Mesendoderm (in vitro differentiated cells): ENCODE results near the gene GSG1L.

Experiments used
- DNase-seq: peaks from one replicate; pipeline ENCODE4 v3.0.0; 2013
- H2AK5ac ChIP-seq: 2 replicates; pipeline ENCODE4 v1.6.1; 2013; ENCODE audit warnings: low read length, inconsistent platforms
- H2BK120ac ChIP-seq: 2 replicates; pipeline ENCODE4 v1.6.1; 2013; ENCODE audit warnings: low read depth, mild to moderate bottlenecking, low read length, moderate library complexity, mixed read lengths
- H2BK15ac ChIP-seq: replicated peaks from 2 replicates; pipeline ENCODE4 v1.6.1; 2013; ENCODE audit warnings: low read depth, mild to moderate bottlenecking, moderate library complexity
- H2BK5ac ChIP-seq: 2 replicates; pipeline ENCODE4 v1.6.1; 2013; ENCODE audit warnings: low read length, inconsistent platforms
- H3K18ac ChIP-seq: 2 replicates; pipeline ENCODE4 v1.6.1; 2013; ENCODE audit warnings: mild to moderate bottlenecking, low read length, mixed read lengths
- H3K23ac ChIP-seq: one replicate; pipeline ENCODE4 v1.6.1; 2013; ENCODE audit warnings: low read length
- H3K27ac ChIP-seq: 2 replicates; pipeline ENCODE4 v1.5.1; 2013; ENCODE audit warnings: low read depth, mild to moderate bottlenecking, inconsistent platforms, low read length, moderate library complexity
- H3K27me3 ChIP-seq: 2 replicates; pipeline ENCODE4 v1.6.1; 2013; ENCODE audit warnings: low read length, control low read depth, mild to moderate bottlenecking, inconsistent platforms; ENCODE audit not compliant: insufficient read depth, poor library complexity
- H3K36me3 ChIP-seq: 2 replicates; pipeline ENCODE4 v1.6.1; 2013; ENCODE audit warnings: low read length, inconsistent platforms; ENCODE audit not compliant: control insufficient read depth, insufficient read depth
- H3K4ac ChIP-seq: one replicate; pipeline ENCODE4 v1.6.1; 2013; ENCODE audit warnings: low read depth, mild to moderate bottlenecking, low read length, moderate library complexity
- H3K4me1 ChIP-seq: 2 replicates; pipeline ENCODE4 v1.6.1; 2013; ENCODE audit warnings: low read depth, low read length, inconsistent platforms; ENCODE audit not compliant: control insufficient read depth
- H3K4me2 ChIP-seq: 2 replicates; pipeline ENCODE4 v1.6.1; 2013; ENCODE audit warnings: low read length
- H3K4me3 ChIP-seq: 2 replicates; pipeline ENCODE4 v1.5.1; 2013; ENCODE audit warnings: mild to moderate bottlenecking, low read length
- H3K56ac ChIP-seq: one replicate; pipeline ENCODE4 v1.6.1; 2013; ENCODE audit warnings: low read length
- H3K79me1 ChIP-seq: 2 replicates; pipeline ENCODE4 v1.6.1; 2013; ENCODE audit warnings: low read length, inconsistent platforms
- H3K79me2 ChIP-seq: 2 replicates; pipeline ENCODE4 v1.6.1; 2013; ENCODE audit warnings: mild to moderate bottlenecking, low read length; ENCODE audit not compliant: control insufficient read depth, insufficient read depth
- H3K9ac ChIP-seq: 2 replicates; pipeline ENCODE4 v1.6.1; 2013; ENCODE audit warnings: low read length, inconsistent platforms
- H4K5ac ChIP-seq: one replicate; pipeline ENCODE4 v1.6.1; 2013; ENCODE audit warnings: low read length
- H4K8ac ChIP-seq: one replicate; pipeline ENCODE4 v1.6.1; 2013; ENCODE audit warnings: low read depth, mild to moderate bottlenecking, control low read depth, low read length, moderate library complexity
- WGBS: extraction: QIAGEN DNeasy Blood & Tissue Kit; methylation state at CpG from one replicate; pipeline ENCODE4 v1.1.7; 2013; ENCODE audit warnings: low lambda C conversion rate, missing lambda C conversion rate; ENCODE audit not compliant: insufficient coverage; ENCODE audit errors: extremely low coverage; 5-methylcytosine and 5-hydroxymethylcytosine counted together

The GSG1L gene

GRCh38 chr16:28058839-28059589 lies 4.5 kb downstream of the GSG1L start:
- DNase-seq, result no peak
- WGBS, result no CpG with 5 or more reads among the region's 18 CpGs
- Histone ChIP-seq H3K9ac (no peak overlapping the region), H3K4me2 (no peak overlapping the region), H3K27ac (no peak overlapping the region), H3K56ac (no peak overlapping the region), H3K79me1 (no peaks in the 10 kb centered on the region), H3K23ac (no peak overlapping the region), H3K79me2 (no peaks in the 10 kb centered on the region), H3K4ac (no peak overlapping the region), H2BK120ac (no peak overlapping the region), H3K4me3 (no peak overlapping the region), H3K36me3 (no peaks in the 10 kb centered on the region), H2BK5ac (no peak overlapping the region), H3K27me3 (peaks cover 12% of the 10 kb centered on the region), H3K4me1 (no peaks in the 10 kb centered on the region), H2AK5ac (no peak overlapping the region), H4K5ac (no peak overlapping the region), H4K8ac (no peak overlapping the region), H3K18ac (no peak overlapping the region), H2BK15ac (no peak overlapping the region)

GRCh38 chr16:28057949-28058348 lies 5.6 kb downstream of the GSG1L start:
- Histone ChIP-seq H3K79me1 (no peaks in the 10 kb centered on the region), H3K4ac (no peak overlapping the region), H4K8ac (no peak overlapping the region), H3K36me3 (no peaks in the 10 kb centered on the region), H3K79me2 (no peaks in the 10 kb centered on the region), H2BK15ac (no peak overlapping the region), H3K56ac (no peak overlapping the region), H3K9ac (no peak overlapping the region), H4K5ac (no peak overlapping the region), H3K4me2 (no peak overlapping the region), H2BK5ac (no peak overlapping the region), H3K23ac (no peak overlapping the region), H2AK5ac (no peak overlapping the region), H3K27me3 (peaks cover 5% of the 10 kb centered on the region), H2BK120ac (no peak overlapping the region), H3K27ac (no peak overlapping the region), H3K4me1 (no peaks in the 10 kb centered on the region), H3K18ac (no peak overlapping the region), H3K4me3 (no peak overlapping the region)
- WGBS, result no CpG with 5 or more reads among the region's 8 CpGs
- DNase-seq, result no peak

- no peak overlapping the region for H2AK5ac ChIP-seq
- no peaks in the 10 kb centered on the region for H3K27me3 ChIP-seq
- no peak overlapping the region for H3K56ac ChIP-seq
- no peak overlapping the region for H3K27ac ChIP-seq
- no peak overlapping the region for H4K8ac ChIP-seq
- no peak overlapping the region for H3K18ac ChIP-seq
- no peak overlapping the region for H3K4ac ChIP-seq
- H3K4me3 ChIP-seq, result no peak overlapping the region
- no peak overlapping the region for H3K23ac ChIP-seq
- no peak for DNase-seq
- no peaks in the 10 kb centered on the region for H3K36me3 ChIP-seq
- H3K9ac ChIP-seq, result no peak overlapping the region
- H3K4me1 ChIP-seq, result no peaks in the 10 kb centered on the region
- no CpG with 5 or more reads among the region's 15 CpGs for WGBS
- H2BK120ac ChIP-seq, result no peak overlapping the region
- no peak overlapping the region for H3K4me2 ChIP-seq
- no peaks in the 10 kb centered on the region for H3K79me1 ChIP-seq
- no peak overlapping the region for H2BK15ac ChIP-seq
- no peak overlapping the region for H2BK5ac ChIP-seq
- no peaks in the 10 kb centered on the region for H3K79me2 ChIP-seq
- no peak overlapping the region for H4K5ac ChIP-seq
These were observed 10.1 kb downstream of the GSG1L start for GRCh38 chr16:28053461-28053860.

- Histone ChIP-seq H3K4me3 (no peak overlapping the region), H3K79me1 (no peaks in the 10 kb centered on the region), H3K4ac (no peak overlapping the region), H3K9ac (no peak overlapping the region), H3K27ac (no peak overlapping the region), H3K27me3 (no peaks in the 10 kb centered on the region), H2BK15ac (no peak overlapping the region), H3K56ac (no peak overlapping the region), H4K5ac (no peak overlapping the region), H3K4me1 (no peaks in the 10 kb centered on the region), H4K8ac (no peak overlapping the region), H3K4me2 (no peak overlapping the region), H2BK5ac (no peak overlapping the region), H2AK5ac (no peak overlapping the region), H3K23ac (no peak overlapping the region), H3K18ac (no peak overlapping the region), H2BK120ac (no peak overlapping the region), H3K79me2 (no peaks in the 10 kb centered on the region), H3K36me3 (no peaks in the 10 kb centered on the region)
- no peak for DNase-seq
- no CpG with 5 or more reads among the region's 8 CpGs for WGBS
These were observed 11.0 kb downstream of the GSG1L start for GRCh38 chr16:28052274-28053128.

- no peak overlapping the region for H2BK120ac ChIP-seq
- no peaks in the 10 kb centered on the region for H3K27me3 ChIP-seq
- WGBS, result no CpG with 5 or more reads among the region's 7 CpGs
- no peak overlapping the region for H3K9ac ChIP-seq
- no peak overlapping the region for H3K4me3 ChIP-seq
- H3K36me3 ChIP-seq, result no peaks in the 10 kb centered on the region
- H4K5ac ChIP-seq, result no peak overlapping the region
- DNase-seq, result no peak
- no peak overlapping the region for H3K27ac ChIP-seq
- no peaks in the 10 kb centered on the region for H3K4me1 ChIP-seq
- H3K23ac ChIP-seq, result no peak overlapping the region
- H2BK5ac ChIP-seq, result no peak overlapping the region
- H2AK5ac ChIP-seq, result no peak overlapping the region
- no peak overlapping the region for H3K18ac ChIP-seq
- H3K79me2 ChIP-seq, result no peaks in the 10 kb centered on the region
- H4K8ac ChIP-seq, result no peak overlapping the region
- no peak overlapping the region for H3K4me2 ChIP-seq
- no peak overlapping the region for H3K56ac ChIP-seq
- no peak overlapping the region for H2BK15ac ChIP-seq
- H3K79me1 ChIP-seq, result no peaks in the 10 kb centered on the region
- H3K4ac ChIP-seq, result no peak overlapping the region
These were observed 12.0 kb downstream of the GSG1L start for GRCh38 chr16:28051486-28051885.
